ENCODE results near the gene EPS8L2.

EPS8L2 gene

GRCh38 chr11:665704-666281 lies 40.2 kb upstream of the EPS8L2 start:
- Histone ChIP-seq H3K27me3 (ENCODE audit: control insufficient read depth, insufficient read depth, low read length, poor library complexity, severe bottlenecking) (no peaks in the 10 kb centered on the region), H3K4me1 (ENCODE audit: control insufficient read depth, insufficient read depth, low read length) (no peaks in the 10 kb centered on the region), H3K27ac (ENCODE audit: insufficient read depth, low read depth, low read length, poor library complexity, severe bottlenecking) (no peak overlapping the region), H3K36me3 (ENCODE audit: control insufficient read depth, insufficient read depth, low read length) (peaks cover 9% of the 10 kb centered on the region), H3K9me3 (ENCODE audit: control insufficient read depth, low read length) (no peaks in the 10 kb centered on the region), H3K4me3 (ENCODE audit: insufficient read depth, low read depth, low read length) (no peak overlapping the region)
- 94 to 95% methylated on average over 11 of the region's 11 CpGs for WGBS, 2 experiments

DNA sequence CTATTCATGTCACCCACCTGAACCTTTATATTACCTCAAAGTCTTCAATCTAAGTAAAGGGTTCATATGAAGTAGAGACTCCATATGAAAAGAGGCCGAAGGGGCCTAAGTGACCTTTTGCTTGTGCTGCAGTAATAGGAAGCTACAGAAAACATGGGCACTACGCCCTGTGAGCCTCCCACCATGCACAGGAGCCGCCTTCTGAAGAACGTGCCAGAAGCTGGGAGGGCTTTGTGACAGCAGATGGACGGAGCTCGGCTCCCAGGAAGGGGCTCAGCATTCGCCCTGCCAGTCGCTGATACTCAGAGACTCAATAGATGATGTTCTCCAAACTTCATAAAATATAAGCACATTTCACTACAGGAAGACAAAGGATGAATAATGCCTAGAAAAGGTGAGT lies 32.2 kb upstream of the EPS8L2 start:
- WGBS, 2 experiments: 89 to 93% methylated on average over 8 of the region's 8 CpGs
- H3K9me3 ChIP-seq (ENCODE audit: control insufficient read depth, low read length): no peaks in the 10 kb centered on the region

GRCh38 chr11:674406-674805 lies 31.6 kb upstream of the EPS8L2 start:
- peaks cover 27% of the 10 kb centered on the region for H3K36me3 ChIP-seq (ENCODE audit: control insufficient read depth, insufficient read depth, low read length)
- no peak overlapping the region for H3K27ac ChIP-seq (ENCODE audit: insufficient read depth, low read depth, low read length, poor library complexity, severe bottlenecking)
- H3K27me3 ChIP-seq (ENCODE audit: control insufficient read depth, insufficient read depth, low read length, poor library complexity, severe bottlenecking): no peaks in the 10 kb centered on the region
- H3K4me3 ChIP-seq (ENCODE audit: insufficient read depth, low read depth, low read length): no peak overlapping the region
- no peaks in the 10 kb centered on the region for H3K9me3 ChIP-seq (ENCODE audit: control insufficient read depth, low read length)
- no peaks in the 10 kb centered on the region for H3K4me1 ChIP-seq (ENCODE audit: control insufficient read depth, insufficient read depth, low read length)
- 93 to 94% methylated on average over 17 of the region's 17 CpGs for WGBS, 2 experiments

More for the DNA sequence above, 32.2 kb upstream of the EPS8L2 start:
- H3K36me3 ChIP-seq (ENCODE audit: control insufficient read depth, insufficient read depth, low read length): peaks cover 25% of the 10 kb centered on the region
- H3K27ac ChIP-seq (ENCODE audit: insufficient read depth, low read depth, low read length, poor library complexity, severe bottlenecking): no peak overlapping the region
- H3K4me1 ChIP-seq (ENCODE audit: control insufficient read depth, insufficient read depth, low read length): no peaks in the 10 kb centered on the region
- H3K4me3 ChIP-seq (ENCODE audit: insufficient read depth, low read depth, low read length): no peak overlapping the region
- H3K27me3 ChIP-seq (ENCODE audit: control insufficient read depth, insufficient read depth, low read length, poor library complexity, severe bottlenecking): no peaks in the 10 kb centered on the region

DNA sequence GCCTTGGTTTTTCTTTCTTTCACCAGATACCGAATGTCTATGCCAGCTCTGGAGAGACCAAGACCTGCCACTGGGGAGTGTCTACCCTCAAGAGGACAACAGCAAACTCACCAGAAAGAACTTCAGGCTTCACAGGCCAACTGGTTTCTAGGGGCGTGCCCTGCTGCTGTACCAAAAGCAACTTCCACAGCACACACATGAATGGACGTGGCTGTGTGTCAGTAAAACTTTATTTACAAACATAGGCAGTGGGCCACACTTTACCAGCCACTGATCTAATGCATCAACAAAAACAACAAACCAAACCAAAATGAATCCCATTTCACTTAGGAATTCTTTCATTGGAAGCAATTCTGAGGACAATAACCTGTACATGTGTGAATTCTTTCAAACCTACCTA lies 27.7 kb upstream of the EPS8L2 start:
- no peaks in the 10 kb centered on the region for H3K27me3 ChIP-seq (ENCODE audit: control insufficient read depth, insufficient read depth, low read length, poor library complexity, severe bottlenecking)
- H3K4me1 ChIP-seq (ENCODE audit: control insufficient read depth, insufficient read depth, low read length): no peaks in the 10 kb centered on the region
- no peak overlapping the region for H3K27ac ChIP-seq (ENCODE audit: insufficient read depth, low read depth, low read length, poor library complexity, severe bottlenecking)
- peaks cover 34% of the 10 kb centered on the region for H3K36me3 ChIP-seq (ENCODE audit: control insufficient read depth, insufficient read depth, low read length)
- H3K4me3 ChIP-seq (ENCODE audit: insufficient read depth, low read depth, low read length): no peak overlapping the region
- WGBS, 2 experiments: 90 to 95% methylated on average over 3 of the region's 3 CpGs
- no peaks in the 10 kb centered on the region for H3K9me3 ChIP-seq (ENCODE audit: control insufficient read depth, low read length)

DNA sequence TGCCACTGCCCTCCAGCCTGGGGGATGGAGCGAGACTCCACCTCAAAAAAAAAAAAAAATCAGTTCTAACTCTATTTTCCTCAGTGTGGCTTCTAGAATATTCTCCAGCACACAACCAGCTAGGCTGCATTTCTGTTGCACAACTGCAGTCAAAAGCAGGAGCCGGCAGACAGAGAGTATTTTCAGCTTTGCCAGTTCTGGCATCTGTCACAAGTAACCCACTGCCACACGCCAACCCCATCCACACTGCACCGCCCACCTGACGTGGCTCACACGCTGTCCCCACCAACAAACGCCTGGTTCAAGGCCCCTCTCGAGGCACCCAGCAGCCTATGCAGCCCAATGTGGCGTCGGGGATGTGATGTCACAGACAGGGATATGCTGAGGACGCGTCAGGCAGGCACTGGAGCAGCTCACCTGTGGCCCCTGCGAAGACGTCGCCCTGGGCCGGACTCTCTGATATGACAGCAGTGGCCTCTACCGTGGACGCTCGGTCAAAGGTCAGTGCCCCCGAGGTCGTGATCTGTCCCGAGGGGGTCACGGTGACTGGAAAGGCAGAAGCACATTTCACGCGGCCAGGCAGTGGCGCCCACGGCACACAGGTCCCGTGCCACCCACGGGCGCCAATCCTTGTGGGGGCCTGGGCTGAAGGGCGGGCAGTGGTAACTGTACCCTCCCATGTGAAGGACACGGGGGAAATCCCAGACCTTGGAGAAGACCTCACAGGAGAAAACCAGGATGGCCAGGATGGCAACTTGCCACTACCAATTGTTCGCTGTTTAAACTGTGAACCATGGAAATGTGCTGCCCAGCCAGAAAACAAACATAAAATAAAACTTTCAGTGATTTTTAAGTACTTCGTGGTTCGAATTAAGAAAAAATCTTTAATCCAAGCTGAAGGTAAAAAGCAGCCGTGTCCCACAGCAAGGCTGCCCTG lies 26.5 kb upstream of the EPS8L2 start:
- no peaks in the 10 kb centered on the region for H3K4me1 ChIP-seq (ENCODE audit: control insufficient read depth, insufficient read depth, low read length)
- H3K4me3 ChIP-seq (ENCODE audit: insufficient read depth, low read depth, low read length): no peak overlapping the region
- 96% methylated on average over 36 of the region's 36 CpGs for WGBS, 2 experiments
- no peaks in the 10 kb centered on the region for H3K9me3 ChIP-seq (ENCODE audit: control insufficient read depth, low read length)
- no peak overlapping the region for H3K27ac ChIP-seq (ENCODE audit: insufficient read depth, low read depth, low read length, poor library complexity, severe bottlenecking)
- peaks cover 32% of the 10 kb centered on the region for H3K36me3 ChIP-seq (ENCODE audit: control insufficient read depth, insufficient read depth, low read length)
- no peaks in the 10 kb centered on the region for H3K27me3 ChIP-seq (ENCODE audit: control insufficient read depth, insufficient read depth, low read length, poor library complexity, severe bottlenecking)

DNA sequence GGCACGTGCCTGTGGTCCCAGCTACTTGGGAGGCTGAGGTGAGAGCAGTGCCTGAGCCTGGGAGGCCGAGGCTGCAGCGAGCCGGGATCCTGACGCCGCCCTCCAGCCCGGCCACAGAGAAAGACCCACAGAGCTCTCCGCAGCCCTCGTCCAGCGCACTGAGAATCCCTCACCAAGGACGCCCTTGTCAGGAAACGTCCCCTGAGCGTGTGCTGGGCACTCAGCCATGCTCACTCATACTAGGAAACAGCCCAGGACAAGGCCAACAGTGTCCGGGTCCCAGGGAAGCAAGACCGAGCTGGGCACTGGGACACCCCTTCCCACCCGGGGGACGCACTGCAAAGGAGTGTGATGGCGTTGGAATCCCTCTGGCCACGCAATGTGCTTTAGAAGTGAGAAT lies 25.6 kb upstream of the EPS8L2 start:
- H3K4me1 ChIP-seq (ENCODE audit: control insufficient read depth, insufficient read depth, low read length): no peaks in the 10 kb centered on the region
- H3K36me3 ChIP-seq (ENCODE audit: control insufficient read depth, insufficient read depth, low read length): peaks cover 31% of the 10 kb centered on the region
- H3K27ac ChIP-seq (ENCODE audit: insufficient read depth, low read depth, low read length, poor library complexity, severe bottlenecking): no peak overlapping the region
- no peaks in the 10 kb centered on the region for H3K27me3 ChIP-seq (ENCODE audit: control insufficient read depth, insufficient read depth, low read length, poor library complexity, severe bottlenecking)
- 92 to 94% methylated on average over 19 of the region's 19 CpGs for WGBS, 2 experiments
- H3K9me3 ChIP-seq (ENCODE audit: control insufficient read depth, low read length): no peaks in the 10 kb centered on the region
- H3K4me3 ChIP-seq (ENCODE audit: insufficient read depth, low read depth, low read length): no peak overlapping the region

DNA sequence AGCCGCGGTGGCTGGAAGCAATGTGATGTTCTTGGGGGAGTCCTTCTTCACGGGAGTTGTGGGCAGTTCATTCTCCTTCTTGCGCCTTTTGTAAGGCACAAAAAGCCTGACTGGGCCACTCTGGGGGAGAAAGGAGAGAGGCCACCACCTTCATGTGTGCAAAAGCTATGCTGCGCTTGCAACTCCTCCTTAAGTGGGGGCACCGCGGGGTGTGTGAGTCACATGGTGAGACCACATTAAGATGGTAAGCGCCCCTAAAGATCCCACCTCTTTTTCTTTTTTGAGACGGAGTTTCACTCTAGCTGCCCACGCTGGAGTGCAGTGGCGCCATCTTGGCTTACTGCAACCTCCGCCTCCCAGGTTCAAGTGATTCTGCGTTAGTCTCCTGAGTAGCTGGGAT lies 25.1 kb upstream of the EPS8L2 start:
- Histone ChIP-seq H3K4me1 (ENCODE audit: control insufficient read depth, insufficient read depth, low read length) (no peaks in the 10 kb centered on the region), H3K27ac (ENCODE audit: insufficient read depth, low read depth, low read length, poor library complexity, severe bottlenecking) (no peak overlapping the region), H3K27me3 (ENCODE audit: control insufficient read depth, insufficient read depth, low read length, poor library complexity, severe bottlenecking) (no peaks in the 10 kb centered on the region), H3K9me3 (ENCODE audit: control insufficient read depth, low read length) (no peaks in the 10 kb centered on the region), H3K36me3 (ENCODE audit: control insufficient read depth, insufficient read depth, low read length) (peaks cover 34% of the 10 kb centered on the region), H3K4me3 (ENCODE audit: insufficient read depth, low read depth, low read length) (no peak overlapping the region)
- WGBS, 2 experiments: 91 to 93% methylated on average over 13 of the region's 13 CpGs

DNA sequence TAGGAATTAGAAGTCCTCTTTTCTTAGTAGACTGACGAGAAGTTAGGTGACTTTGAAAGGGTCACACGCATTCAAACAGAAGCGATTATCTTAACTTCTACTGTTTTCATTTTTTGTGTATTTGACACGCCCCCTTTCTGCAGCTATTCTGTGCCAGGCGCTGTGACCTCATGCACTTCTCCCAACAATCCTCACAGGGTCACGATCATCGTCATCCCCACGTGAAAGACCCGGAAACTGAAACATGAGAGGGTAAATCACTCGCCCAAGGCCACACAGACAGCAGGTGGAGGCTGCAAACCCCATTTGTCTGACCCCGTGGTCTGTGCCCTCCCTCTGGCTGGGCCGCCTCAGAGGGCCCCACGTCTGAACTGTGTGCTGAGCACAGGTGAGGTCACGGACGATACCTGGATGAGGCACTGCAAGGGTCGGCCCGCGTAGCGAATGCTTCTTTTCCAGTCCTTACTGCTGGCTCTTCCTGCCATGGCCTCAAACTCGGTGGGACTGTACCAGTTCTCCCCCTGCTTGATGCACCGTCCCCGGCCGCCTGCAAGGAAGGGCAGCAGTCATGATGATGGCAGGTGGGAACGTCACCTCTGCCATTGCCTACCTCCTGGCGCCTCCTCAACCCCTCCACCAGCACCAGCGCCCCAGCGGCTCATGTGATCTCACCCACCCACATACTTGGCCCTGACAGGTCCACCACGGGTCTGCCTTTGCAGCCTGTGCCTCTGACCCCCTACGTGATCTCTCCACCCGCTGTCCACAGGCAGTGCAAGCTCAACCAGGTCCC lies 19.4 kb upstream of the EPS8L2 start:
- Histone ChIP-seq H3K27me3 (ENCODE audit: control insufficient read depth, insufficient read depth, low read length, poor library complexity, severe bottlenecking) (no peaks in the 10 kb centered on the region), H3K9me3 (ENCODE audit: control insufficient read depth, low read length) (no peaks in the 10 kb centered on the region), H3K27ac (ENCODE audit: insufficient read depth, low read depth, low read length, poor library complexity, severe bottlenecking) (no peak overlapping the region), H3K4me1 (ENCODE audit: control insufficient read depth, insufficient read depth, low read length) (no peaks in the 10 kb centered on the region), H3K36me3 (ENCODE audit: control insufficient read depth, insufficient read depth, low read length) (peaks cover 46% of the 10 kb centered on the region), H3K4me3 (ENCODE audit: insufficient read depth, low read depth, low read length) (no peak overlapping the region)
- WGBS, 2 experiments: 92 to 93% methylated on average over 30 of the region's 30 CpGs

- Histone ChIP-seq H3K27ac (ENCODE audit: insufficient read depth, low read depth, low read length, poor library complexity, severe bottlenecking) (no peak overlapping the region), H3K4me3 (ENCODE audit: insufficient read depth, low read depth, low read length) (no peak overlapping the region), H3K9me3 (ENCODE audit: control insufficient read depth, low read length) (no peaks in the 10 kb centered on the region), H3K4me1 (ENCODE audit: control insufficient read depth, insufficient read depth, low read length) (peaks cover under 1% of the 10 kb centered on the region), H3K36me3 (ENCODE audit: control insufficient read depth, insufficient read depth, low read length) (peaks cover 40% of the 10 kb centered on the region), H3K27me3 (ENCODE audit: control insufficient read depth, insufficient read depth, low read length, poor library complexity, severe bottlenecking) (no peaks in the 10 kb centered on the region)
- WGBS, 2 experiments: 91 to 93% methylated on average over 13 of the region's 13 CpGs
These were observed 18.3 kb upstream of the EPS8L2 start for GRCh38 chr11:687751-688150.

- peaks cover 37% of the 10 kb centered on the region for H3K36me3 ChIP-seq (ENCODE audit: control insufficient read depth, insufficient read depth, low read length)
- WGBS, 2 experiments: 90 to 91% methylated on average over 9 of the region's 9 CpGs
- H3K9me3 ChIP-seq (ENCODE audit: control insufficient read depth, low read length): no peaks in the 10 kb centered on the region
- H3K27me3 ChIP-seq (ENCODE audit: control insufficient read depth, insufficient read depth, low read length, poor library complexity, severe bottlenecking): no peaks in the 10 kb centered on the region
- H3K27ac ChIP-seq (ENCODE audit: insufficient read depth, low read depth, low read length, poor library complexity, severe bottlenecking): no peak overlapping the region
- no peak overlapping the region for H3K4me3 ChIP-seq (ENCODE audit: insufficient read depth, low read depth, low read length)
- peaks cover 10% of the 10 kb centered on the region for H3K4me1 ChIP-seq (ENCODE audit: control insufficient read depth, insufficient read depth, low read length)
These were observed 17.4 kb upstream of the EPS8L2 start for GRCh38 chr11:688681-689080.
